GM08714 (cell line): Measurements from ENCODE around the gene FAM187B.

ENCODE experiments used
- H3K4me3 ChIP-seq: fragments of 200-500 bp; sonication (Bioruptor generic); 2 replicates; pipeline ENCODE4 v1.5.1; 2014; ENCODE audit warnings: mild to moderate bottlenecking, low read length, inconsistent platforms
- ZNF274 ChIP-seq: IDR thresholded peaks from 2 replicates; pipeline ENCODE4 v1.6.1; 2012; ENCODE audit warnings: mild to moderate bottlenecking, low read depth, low read length

FAM187B gene

GRCh38 chr19:35266520-35267352, 38.2 kb upstream of the FAM187B start:
- TF ChIP-seq ZNF274: no peak
- peak overlapping the region; percentile 97 for H3K4me3 ChIP-seq

GRCh38 chr19:35265900-35266519, 37.5 kb upstream of the FAM187B start:
- no peak overlapping the region for H3K4me3 ChIP-seq
- TF ChIP-seq ZNF274: no peak

- TF ChIP-seq ZNF274: no peak
- no peak overlapping the region for H3K4me3 ChIP-seq
Measured at GRCh38 chr19:35265126-35265899, 36.8 kb upstream of the FAM187B start.

GRCh38 chr19:35264268-35265125, 36.0 kb upstream of the FAM187B start:
- no peak overlapping the region for H3K4me3 ChIP-seq

GRCh38 chr19:35262101-35262761, 33.7 kb upstream of the FAM187B start:
- TF ChIP-seq ZNF274: no peak
- no peak overlapping the region for H3K4me3 ChIP-seq

More at GRCh38 chr19:35264268-35265125, 36.0 kb upstream of the FAM187B start:
- TF ChIP-seq ZNF274: no peak

- H3K4me3 ChIP-seq: no peak overlapping the region
- no peak for TF ChIP-seq ZNF274
Measured at GRCh38 chr19:35261356-35262100, 33.0 kb upstream of the FAM187B start.

GRCh38 chr19:35260694-35261304, 32.3 kb upstream of the FAM187B start:
- TF ChIP-seq ZNF274: no peak
- H3K4me3 ChIP-seq: no peak overlapping the region

- H3K4me3 ChIP-seq: no peak overlapping the region
- no peak for TF ChIP-seq ZNF274
Measured at GRCh38 chr19:35257113-35257461, 28.5 kb upstream of the FAM187B start.

- H3K4me3 ChIP-seq: no peak overlapping the region
- no peak for TF ChIP-seq ZNF274
Measured at GRCh38 chr19:35256566-35256965, 28.0 kb upstream of the FAM187B start.

GRCh38 chr19:35254341-35255297, 26.1 kb upstream of the FAM187B start:
- TF ChIP-seq ZNF274: no peak
- no peak overlapping the region for H3K4me3 ChIP-seq

GRCh38 chr19:35253316-35254286, 25.1 kb upstream of the FAM187B start:
- H3K4me3 ChIP-seq: no peak overlapping the region
- TF ChIP-seq ZNF274: no peak
